ENCODE results near the gene TRMU.

DNA sequence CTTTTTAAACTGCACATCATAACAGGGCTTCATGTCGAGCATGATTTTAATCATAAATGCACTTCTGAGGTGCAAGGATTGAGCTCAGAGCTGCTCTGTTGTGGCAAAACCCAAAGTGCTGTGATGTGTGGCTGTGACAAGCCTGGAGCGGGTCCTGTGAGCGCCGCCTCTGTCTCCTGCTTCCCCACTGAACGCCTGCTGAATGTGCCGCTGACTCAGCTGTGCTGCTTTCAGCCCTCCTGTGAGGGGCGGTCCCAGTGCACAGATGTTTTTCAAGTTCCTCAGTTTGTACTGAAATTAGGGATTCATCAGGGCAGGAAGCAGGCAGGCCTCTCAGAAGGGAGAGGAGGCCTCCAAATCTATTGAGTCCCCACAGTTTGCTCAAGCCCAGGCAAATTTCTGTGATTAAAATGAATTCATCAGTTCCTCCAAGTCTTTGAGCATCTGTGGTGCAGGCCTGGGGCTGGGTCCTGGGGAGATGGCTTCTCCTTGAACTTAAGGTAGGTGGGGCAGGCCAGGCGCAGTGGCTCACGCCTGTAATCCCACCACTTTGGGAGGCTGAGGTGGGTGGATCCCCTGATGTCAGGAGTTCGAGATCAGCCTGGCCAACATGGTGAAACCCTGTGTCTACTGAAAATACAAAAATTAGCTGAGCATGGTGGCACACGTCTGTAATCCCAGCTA is 41.8 kb upstream of the TRMU start:
- TF ChIP-seq CTCF (conservative IDR thresholded peaks at IDR 0.05), result no peak
- TF ChIP-seq ZFX (IDR thresholded peaks at IDR 0.05), result no peak
